ENCODE measurements around the gene HSCB.
"Not testable (repeated sequence)": the region's sequence is repeated elsewhere in the genome, so short reads cannot be mapped to it uniquely, and the experiment has no call there.

The HSCB gene

GRCh38 chr22:28800308-28801041 lies 58.6 kb downstream of the HSCB start, which contains the start of gene XBP1:
Gene XBP1, minus strand, starts transcription at chr22:28800569.
- H3K27ac ChIP-seq = peak within 1 kb of the TSS; percentile 97
- no peak for TF ChIP-seq CTCF (conservative IDR thresholded peaks at IDR 0.05)

GRCh38 chr22:28801845-28802594 lies 60.2 kb downstream of the HSCB start:
- no peak for TF ChIP-seq CTCF (conservative IDR thresholded peaks at IDR 0.05)
- peak overlapping the region; percentile 97 for H3K27ac ChIP-seq

DNA sequence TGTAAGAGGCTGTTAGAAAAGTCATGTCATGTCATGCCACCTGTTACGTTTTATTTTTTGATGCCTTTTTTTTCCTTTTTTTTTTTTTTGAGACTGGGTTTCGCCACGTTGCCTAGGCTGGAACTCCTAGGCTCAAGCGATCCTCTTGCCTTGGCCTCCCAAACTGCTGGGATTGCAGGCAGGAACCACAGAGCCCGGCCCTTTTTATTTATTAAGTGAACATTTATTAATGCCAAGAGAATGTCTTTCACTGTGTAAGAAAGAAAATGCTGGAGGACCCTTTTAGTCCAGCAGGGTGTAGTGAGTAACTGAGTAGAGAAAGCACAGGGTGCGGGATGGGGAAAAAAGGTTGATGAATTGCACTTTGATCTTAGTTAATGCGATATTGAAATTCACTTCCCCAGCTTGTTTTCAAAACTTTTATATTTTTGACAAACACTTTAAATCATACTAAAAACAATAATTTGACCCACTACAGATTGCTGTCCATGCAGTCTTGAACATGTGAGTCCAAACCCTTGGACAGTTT lies 60.8 kb downstream of the HSCB start:
- H3K27ac ChIP-seq = peak overlapping the region; percentile 97
- TF ChIP-seq CTCF (conservative IDR thresholded peaks at IDR 0.05) = no peak

- not testable (repeated sequence) for H3K27ac ChIP-seq
These were observed 63.6 kb downstream of the HSCB start for GRCh38 chr22:28805426-28805825.

All from VCaP (cell line).